DMS 273 (cell line): Measurements from ENCODE around the gene KRTAP5-1.
"Not testable (repeated sequence)": the region's sequence is repeated elsewhere in the genome, so short reads cannot be mapped to it uniquely, and the experiment has no call there.

Source experiments
- DNase-seq: peaks from one replicate; lab custom pipeline; 2025; ENCODE audit not compliant: unreplicated experiment; lab: John Stamatoyannopoulos, UW

Gene KRTAP5-1, protein sequence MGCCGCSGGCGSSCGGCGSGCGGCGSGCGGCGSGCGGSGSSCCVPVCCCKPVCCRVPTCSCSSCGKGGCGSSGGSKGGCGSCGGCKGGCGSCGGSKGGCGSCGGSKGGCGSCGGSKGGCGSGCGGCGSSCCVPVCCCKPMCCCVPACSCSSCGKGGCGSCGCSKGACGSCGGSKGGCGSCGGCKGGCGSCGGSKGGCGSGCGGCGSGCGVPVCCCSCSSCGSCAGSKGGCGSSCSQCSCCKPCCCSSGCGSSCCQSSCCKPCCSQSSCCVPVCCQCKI

DNA sequence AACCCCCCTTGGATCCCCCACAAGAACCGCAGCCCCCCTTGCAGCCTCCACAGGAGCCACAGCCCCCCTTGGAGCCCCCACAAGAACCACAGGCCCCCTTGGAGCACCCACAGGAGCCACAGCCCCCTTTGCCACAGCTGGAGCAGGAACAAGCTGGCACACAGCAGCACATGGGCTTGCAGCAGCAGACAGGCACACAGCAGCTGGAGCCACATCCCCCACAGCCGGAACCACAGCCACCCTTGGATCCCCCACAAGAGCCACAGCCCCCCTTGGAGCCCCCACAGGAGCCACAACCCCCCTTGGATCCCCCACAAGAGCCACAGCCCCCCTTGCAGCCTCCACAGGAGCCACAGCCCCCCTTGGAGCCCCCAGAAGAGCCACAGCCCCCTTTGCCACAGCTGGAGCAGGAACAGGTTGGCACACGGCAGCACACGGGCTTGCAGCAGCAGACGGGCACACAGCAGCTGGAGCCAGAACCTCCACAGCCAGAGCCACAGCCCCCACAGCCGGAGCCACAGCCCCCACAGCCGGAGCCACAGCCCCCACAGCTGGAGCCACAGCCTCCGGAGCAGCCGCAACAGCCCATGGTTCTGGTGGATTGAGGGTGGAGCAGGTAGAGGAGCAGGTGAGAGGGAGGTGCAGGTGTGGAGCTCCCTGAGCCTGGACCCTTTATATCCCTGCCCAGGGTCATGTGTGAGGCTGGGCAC is at the start of gene KRTAP5-1:
TSS of gene KRTAP5-1 (minus strand) at position 623 of the 710 bp plus-strand sequence. CDS start at position 589, 34 bp downstream.
- not testable (repeated sequence) for DNase-seq

DNA sequence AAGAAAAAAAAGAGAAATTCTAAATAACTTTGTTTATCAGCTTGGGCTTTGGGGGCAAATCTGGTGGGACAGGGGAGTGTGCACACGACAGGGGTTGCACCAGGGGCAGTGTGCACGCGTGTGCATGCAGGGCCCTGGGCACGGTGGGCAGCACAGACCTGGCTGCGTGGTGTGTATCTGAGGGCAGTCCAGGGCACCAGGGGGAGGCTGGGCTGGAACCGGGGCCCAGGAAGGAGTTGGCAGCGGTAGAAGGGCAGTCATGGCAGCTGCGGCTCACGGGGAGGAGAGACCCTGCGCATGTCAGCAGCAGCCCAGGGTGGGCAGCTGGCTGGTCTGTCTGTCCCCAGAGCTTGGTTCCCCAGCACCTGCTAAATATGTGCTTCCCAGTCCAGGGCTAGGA is 48.8 kb upstream of the KRTAP5-1 start:
- DNase-seq, result no peak

DNA sequence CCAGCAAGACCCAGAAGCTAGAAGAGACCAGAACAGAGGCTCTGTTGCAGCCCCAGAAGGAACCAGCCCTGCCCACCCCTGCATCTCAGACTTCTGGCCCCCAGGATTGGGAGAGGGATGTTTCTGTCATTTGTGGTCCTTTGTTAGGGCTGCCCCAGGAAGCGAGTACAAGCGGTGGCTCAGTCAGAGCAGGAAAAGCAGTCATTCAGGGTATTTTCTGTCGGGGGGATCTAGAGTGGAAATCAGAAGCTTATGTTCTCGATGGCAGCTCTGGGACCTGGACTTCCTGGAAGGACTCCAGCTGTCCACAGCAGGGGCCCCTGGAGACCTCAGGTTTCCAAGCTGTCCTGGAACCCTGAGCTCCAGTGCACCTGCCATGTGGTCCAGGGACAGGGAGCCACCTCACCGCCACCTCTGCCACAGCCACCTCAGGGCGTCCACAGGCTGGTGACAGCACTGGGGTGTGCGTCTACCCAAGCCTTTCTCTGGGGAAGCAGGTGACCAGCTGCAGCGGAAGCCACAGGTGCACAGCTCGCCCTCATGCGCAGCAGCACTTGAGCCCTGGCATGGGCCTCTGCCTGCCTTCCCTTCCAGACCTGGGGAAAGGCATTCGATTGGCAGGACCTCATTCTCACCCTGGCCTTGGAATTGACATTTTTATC is 47.1 kb upstream of the KRTAP5-1 start:
- no peak for DNase-seq

DNA sequence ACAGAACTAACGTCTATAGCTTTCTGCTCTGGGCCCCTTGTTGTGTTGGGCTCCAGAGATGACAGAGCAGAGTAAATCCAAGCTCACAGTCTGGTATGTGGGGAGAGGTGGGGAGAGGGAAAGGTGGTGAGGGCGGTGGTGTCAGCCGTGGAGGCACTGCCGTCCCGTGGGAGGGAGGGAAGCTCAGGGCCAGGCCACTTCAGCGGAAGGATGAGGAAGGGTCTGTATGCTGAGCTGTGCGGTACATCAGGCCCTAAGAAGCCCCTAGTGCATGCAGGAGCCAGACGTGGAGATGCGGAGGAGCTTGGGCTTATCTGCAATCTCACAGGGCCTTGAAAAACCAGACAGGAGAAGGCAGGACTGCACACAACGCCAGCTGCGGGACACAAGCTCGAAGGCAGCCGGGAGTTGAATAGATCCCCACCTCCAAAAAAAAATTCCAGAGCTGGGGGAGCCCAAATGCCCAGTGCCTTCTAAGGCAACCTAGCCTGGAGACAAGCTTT is 46.0 kb upstream of the KRTAP5-1 start:
- DNase-seq, result no peak

DNA sequence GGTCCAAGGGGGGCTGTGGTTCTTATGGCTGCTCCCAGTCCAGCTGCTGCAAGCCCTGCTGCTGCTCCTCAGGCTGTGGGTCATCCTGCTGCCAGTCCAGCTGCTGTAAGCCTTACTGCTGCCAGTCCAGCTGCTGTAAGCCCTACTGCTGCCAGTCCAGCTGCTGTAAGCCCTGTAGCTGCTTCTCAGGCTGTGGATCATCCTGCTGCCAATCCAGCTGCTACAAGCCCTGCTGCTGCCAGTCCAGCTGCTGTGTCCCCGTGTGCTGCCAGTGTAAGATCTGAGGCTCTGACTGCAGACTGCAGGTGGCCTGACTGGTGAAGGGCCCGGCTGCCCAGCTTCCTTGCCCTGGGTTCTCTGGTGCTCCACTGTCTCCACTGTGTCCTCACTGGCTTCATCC is 45.2 kb upstream of the KRTAP5-1 start:
- no peak for DNase-seq

DNA sequence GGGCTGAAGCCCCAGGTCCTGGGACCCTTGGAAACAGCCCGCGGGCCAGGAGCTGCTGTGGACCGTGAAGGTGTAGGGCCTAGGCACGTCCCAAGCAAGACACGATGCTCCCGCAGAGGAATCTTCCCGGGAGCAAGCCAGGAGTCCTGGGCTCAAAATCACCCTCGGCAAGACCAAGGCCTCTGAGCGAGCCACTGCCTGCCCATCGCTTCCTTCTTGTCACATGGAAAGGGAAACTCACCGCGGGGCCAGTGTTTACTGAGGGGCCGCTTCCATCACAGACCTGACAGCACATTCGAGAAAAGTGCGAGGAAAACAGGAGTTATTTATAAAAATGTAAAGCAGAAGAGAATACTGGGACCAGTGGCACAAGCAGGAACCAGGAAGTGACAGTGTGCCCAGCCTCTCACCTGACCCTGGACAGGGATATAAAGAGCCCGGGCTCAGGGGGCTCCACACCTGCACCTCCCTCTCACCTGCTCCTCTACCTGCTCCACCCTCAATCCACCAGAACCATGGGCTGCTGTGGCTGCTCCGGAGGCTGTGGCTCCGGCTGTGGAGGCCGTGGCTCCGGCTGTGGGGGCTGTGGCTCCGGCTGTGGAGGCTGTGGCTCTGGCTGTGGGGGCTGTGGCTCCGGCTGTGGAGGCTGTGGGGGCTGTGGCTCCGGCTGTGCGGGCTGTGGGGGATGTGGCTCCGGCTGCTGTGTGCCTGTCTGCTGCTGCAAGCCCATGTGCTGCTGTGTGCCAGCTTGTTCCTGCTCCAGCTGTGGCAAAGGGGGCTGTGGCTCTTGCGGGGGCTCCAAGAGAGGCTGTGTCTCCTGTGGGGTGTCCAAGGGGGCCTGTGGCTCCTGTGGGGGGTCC is 44.5 kb upstream of the KRTAP5-1 start, which contains the start of gene KRTAP5-5:
TSS of gene KRTAP5-5 (plus strand) at position 450 of the 860 bp plus-strand sequence. CDS start at position 516, 66 bp downstream.
- DNase-seq, result no peak

DNA sequence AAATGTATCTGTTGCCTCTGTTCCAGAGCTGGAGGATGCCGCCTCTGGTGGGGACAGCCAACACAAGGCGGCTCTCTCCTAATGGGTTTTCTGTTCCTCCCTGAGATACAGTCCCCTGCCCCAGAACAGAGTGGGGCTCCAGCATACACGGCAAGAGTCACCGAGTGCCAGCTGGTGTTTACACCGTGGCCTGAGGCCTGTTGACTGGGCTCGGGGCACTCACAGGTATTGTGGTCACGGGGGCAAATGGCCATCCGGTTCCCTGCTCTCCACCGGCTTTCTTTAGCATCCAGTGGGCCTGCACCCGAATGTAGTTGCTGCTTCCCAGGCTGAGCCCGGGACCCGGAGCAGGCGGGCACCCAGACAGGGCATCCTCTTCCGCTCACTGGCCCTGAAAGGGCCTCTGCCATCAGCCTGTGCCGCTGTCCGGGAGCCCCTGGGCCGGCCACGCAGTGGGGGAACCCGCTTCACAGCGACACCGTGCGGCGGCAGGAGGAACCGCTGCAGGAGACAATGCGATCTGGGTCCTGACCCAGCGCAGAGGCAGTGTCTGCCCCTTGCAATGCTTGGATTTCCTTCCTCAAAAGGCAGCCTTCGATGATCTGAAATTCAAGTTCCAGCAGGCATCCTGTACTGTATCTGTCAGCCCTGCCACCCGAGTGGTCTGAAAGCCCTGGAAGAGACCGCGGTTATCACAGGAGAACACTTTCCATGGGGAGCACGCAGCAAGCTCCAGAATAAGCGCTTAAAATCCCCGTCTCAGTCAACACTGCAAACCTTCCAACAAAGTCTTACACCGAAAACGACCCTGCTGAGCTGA is 43.6 kb upstream of the KRTAP5-1 start:
- DNase-seq, result peak; percentile 63

DNA sequence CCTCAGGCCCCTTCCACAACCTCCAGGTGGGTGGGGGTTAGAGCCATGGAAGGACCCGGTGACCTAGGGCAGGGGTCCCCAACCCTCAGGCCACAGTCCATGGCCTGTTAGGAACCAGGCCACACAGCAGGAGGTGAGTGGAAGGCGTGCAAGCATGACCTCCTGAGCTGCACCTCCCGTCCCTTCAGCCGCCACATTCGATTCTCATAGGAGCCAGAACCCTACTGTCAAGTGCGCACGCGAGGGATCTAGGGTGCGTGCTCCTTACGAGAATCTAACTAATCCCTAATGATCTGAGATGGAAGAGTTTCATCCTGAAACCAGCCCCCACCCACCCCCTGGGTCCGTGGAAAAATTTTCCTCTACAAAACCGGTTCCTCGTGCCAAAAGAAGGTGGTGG is 40.5 kb upstream of the KRTAP5-1 start:
- no peak for DNase-seq

DNA sequence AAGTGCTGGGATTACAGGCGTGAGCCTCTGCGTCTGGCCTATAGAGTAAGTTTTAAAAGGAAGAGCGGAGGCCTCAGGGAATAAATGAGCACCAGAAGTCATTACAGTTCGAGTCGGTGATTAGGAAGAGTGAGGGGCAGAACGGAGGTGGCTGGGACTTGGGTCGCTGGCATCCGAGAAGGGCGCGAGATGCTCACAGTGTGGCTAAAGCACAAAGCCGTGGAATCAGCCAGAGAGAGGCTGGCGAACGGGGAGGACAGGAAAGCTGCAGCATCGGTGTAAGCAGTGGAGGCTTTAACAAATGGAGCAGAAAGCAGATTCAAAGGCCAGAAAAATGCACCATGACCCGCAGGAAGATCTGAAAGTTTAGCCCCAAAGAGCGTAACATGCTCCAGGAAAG is 39.5 kb upstream of the KRTAP5-1 start:
- no peak for DNase-seq

DNA sequence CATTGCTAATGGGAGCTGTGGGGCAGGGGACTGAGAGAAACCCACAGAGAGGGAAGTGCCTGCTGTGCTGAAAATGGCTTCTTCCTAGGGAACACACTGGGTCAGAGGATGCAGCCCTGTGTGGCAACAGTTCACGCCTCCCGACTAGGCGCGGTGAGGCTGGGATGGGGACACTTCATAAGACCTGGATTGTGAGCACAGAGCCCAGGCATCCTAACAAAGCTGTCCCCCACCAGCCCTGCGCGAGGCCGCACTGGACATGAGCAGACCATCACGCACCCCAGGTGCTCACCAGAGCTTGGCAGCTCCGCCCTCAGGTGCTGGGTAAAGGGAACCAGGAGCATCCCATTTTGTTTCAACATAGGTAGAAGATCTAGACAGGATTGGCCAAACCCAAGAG is 38.6 kb upstream of the KRTAP5-1 start:
- DNase-seq, result no peak

DNA sequence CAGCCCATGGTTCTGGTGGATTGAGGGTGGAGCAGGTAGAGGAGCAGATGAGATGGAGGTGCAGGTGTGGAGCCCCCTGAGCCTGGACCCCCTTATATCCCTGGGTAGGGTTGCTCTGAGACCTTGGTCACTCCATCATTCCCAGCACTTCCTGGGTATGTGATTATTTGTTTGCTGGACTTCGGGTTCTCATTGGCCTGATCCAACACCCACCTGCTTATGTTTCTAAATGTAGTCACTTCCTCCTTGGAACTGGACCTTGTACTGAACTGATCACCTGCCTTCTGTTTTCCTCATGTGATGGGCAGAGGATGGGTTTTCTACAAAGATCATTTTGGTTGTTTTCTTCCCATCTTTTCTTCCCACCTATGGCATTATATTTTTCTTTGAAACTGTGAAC is 37.0 kb upstream of the KRTAP5-1 start, which contains the start of gene KRTAP5-4:
TSS of gene KRTAP5-4 (minus strand) at position 53 of the 400 bp plus-strand sequence. CDS start at position 8, 45 bp downstream.
- no peak for DNase-seq

DNA sequence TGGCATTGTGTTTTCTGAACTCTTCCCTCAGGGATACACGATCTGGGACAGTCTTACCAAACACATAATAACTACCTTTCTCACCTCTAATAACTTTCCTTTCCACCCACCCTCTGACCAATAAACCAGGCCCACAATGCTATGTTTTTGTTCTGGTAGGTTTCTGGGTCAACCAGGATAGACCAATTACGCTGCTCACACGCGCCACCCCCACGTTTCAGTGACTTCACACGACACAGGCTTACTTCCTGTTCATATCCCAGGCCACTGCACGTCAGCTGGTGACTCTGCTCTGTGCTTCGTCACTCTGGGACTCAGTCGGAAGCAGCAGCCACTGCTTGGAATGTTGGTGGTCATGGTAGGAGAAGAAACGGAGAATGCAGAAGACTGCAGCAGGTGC is 34.4 kb upstream of the KRTAP5-1 start:
- DNase-seq, result no peak

DNA sequence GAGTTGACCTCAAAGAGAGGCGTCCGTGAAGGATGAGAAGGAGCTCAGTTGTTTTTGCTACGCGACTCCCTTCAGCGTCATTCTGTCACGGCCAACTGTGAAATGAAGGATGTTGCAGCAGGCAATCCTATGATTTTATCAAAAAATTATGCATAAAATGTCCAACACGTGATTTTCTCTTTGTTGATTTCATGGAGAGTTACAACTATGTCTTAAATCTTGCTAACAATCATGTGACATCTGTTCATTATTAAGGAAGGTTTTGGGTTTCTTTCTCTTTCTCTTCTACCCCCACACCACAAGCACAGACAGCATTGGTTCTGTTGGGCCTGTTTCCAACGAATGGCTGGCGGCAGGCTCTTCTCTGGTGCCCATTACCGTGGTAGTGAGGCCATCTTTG is 33.1 kb upstream of the KRTAP5-1 start:
- no peak for DNase-seq

DNA sequence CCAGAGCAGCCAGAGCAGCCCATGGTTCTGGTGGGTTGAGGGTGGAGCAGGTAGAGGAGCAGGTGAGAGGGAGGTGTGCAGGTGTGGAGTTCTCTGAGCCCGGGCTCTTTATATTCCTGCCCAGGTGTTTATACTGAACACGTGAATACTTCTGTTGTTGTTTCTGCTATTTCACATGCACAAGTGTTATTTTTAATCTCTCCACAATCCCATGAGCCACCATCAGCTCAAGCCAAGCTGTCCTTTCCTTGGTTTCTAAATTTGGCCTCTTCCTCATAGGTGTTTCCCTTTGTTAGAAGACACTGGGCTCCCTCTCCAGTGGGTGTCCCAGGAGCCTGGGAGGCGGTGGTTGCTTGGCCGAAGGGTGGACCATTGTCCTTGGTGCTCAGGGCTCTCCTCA is 23.3 kb upstream of the KRTAP5-1 start, which contains the start of gene KRTAP5-3:
TSS of gene KRTAP5-3 (minus strand) at position 101 of the 400 bp plus-strand sequence. CDS start at position 23, 78 bp downstream.
- no peak for DNase-seq

DNA sequence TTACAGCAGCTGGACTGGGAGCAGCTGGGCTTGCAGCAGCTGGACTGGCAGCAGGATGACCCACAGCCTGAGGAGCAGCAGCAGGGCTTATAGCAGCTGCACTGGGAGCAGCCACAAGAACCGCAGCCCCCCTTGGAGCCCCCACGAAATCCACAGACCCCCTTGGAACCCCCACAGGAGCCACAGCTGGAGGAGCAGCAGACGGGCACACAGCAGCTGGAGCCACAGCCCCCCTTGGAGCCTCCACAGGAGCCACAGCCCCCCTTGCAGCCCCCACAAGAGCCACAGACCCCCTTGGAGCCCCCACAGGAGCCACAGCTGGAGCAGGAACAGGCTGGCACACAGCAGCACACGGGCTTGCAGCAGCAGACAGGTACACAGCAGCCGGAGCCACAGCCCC is 22.8 kb upstream of the KRTAP5-1 start:
- DNase-seq, result not testable (repeated sequence)

DNA sequence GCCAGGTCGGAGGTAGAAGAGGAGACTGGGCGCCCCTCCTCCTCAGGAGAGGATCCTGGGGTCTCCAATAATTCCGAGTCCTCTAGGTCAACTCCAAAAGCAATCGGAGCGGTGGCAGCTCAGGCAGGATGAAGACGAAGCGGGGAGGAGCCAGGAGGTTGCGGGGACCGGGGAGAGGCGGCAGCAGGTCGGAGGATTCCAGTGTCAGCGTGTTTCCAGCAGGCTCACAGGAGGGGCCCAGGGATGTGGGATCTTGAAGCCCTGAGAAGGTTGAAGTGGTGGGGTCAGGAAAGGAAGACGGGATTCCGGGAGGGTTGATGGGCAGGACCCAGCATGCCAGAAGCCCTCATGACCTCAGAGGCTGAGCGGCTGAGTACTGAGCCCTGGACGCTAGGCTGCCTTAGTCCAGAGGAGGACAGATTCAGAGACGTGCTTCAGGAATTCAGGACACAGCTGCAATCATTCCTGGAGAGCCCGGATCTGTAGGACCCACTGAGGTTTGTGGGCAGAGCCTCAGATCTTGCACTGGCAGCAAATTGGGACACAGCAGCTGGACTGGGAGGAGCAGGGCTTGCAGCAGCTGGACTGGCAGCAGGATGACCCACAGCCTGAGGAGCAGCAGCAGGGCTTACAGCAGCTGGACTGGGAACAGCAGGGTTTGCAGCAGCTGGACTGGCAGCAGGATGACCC is 22.2 kb upstream of the KRTAP5-1 start:
- not testable (repeated sequence) for DNase-seq

DNA sequence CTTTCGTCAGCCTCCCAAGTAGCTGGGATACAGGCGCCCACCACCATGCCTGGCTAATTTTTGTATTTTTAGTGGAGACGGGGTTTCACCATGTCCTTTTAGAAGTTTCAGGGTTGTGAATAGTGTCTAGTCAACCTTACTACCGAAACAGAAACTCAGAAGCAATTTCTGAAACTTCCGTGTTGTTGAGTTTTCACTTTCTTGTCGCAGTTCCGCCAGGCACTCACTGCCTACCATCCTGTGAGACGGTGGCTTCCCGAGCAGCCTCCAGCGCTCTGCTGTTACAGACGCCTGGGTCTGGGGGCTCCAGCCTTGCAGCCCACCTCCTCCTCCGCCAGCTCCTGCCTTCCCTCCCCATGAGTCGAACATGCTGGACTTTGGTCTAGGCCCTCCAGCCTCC is 20.8 kb upstream of the KRTAP5-1 start:
- DNase-seq, result not testable (repeated sequence)

DNA sequence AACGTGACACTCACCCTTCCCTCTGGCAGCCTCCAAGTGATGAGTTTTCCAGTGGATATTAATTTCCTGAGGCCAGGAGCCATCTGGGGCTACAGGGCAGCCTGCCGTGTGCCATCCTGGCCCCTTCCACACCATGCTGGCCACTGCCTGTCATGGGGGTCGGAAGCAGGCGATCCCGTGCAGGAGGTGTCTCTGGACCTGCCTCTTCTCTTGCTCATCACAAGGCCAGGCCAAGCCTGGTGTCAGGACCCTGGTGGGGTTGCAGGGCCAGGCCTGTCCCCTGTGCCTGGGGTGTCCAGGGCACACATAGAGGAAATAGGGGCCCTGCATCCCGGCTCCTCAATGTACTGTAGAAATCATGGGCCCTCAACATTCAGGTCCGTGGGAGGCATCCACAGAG is 19.6 kb upstream of the KRTAP5-1 start:
- no peak for DNase-seq

DNA sequence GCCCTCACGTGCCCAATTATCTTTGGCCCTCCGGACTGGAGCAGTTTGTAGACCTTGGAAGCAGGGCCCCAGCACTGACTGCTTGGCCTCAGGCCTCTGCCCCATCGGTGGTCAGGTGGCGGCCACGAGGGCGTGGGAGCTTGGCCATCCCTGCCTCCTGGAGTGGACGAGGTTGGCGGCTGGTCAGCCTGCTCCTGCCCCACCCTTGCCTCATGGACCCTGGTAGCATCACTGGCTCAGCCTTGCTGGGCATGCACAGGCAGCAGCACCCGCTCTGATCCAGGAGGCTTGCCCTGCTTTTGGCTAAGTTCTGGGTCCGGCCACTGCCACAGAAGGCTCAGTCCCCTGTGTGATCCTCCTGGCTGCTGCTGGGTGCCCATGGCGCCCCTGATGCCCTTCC is 19.1 kb upstream of the KRTAP5-1 start:
- DNase-seq, result no peak
